ENCODE results near the gene APRT.

Gene APRT

GRCh38 chr16:88770461-88771293 lies 41.1 kb downstream of the APRT start:
- DNase-seq, result no peak

DNA sequence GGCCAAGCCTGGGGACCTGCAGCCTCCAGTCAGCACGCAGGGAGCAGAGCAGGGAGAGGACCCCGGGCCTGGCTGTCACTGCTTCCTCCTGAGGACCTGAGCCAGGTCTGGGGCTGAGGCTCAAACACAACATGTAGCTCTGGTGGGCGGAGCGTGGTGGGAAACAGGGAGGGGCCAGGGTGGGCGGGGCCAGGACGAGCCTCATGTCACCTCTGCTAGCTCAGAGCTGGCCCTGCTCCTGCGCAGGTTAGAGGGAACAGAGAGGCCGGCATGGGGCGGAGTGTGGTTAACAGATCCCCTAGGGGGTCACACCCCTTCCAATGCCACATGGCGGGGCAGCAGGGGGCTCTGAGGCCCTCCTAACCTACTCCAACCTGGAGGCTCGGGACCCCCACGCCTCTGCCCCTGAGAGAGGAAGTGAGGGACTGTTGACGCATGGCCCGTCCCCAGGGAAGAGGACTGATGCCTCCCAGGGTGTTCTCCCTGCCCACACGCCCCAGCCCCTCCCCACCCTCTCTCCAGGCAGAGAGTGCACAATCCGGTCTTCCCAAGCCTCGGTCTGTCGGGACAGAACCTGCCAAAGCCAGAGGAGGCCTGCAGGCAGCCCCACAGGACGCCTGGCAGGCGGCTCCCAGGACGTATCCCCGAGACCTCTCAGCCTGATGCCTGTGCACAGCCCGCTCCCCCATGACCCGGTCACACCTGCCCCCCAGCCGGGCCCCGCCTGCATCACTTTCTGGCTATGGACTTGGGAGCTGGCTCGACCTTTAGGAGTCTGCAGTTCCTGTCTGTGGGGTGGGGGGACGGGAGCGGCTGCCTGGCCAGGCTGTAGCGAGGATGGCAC lies 41.9 kb downstream of the APRT start:
- DNase-seq, result no peak

DNA sequence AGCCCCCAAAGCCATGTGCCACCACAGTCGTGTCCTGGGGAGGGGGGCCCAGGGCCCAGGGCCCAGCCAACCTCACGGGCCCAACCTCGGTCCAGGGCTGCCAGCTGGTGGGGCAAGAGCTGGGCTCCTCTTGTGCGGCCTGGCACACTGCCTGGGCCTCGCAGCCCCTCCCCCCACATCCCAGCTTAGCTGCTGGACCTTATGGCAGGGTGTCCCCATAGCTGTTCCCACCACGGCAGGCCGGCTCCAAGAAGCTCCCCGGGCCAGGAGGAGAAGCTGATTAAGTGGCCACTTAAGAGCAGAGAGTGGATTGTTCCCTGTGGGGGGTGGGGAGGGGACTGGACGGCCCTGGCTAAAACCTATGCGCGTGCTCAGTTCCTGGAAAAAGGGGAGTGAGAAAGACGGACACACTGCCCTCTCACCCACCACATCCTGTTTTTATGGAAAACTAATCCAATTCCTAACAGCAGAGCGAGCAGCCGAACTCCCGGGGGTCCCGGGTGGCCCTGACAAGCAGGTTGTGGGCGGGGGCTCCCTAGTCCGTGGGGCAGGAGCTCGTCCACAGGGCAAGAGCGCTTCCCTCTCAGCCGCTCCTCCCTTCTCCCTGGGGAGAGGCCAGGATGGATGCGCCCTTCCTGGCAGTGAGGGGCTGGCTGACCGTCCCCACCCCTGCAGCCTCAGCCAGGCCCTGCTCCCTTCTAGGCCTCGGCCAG lies 43.5 kb downstream of the APRT start:
- no peak for DNase-seq

DNA sequence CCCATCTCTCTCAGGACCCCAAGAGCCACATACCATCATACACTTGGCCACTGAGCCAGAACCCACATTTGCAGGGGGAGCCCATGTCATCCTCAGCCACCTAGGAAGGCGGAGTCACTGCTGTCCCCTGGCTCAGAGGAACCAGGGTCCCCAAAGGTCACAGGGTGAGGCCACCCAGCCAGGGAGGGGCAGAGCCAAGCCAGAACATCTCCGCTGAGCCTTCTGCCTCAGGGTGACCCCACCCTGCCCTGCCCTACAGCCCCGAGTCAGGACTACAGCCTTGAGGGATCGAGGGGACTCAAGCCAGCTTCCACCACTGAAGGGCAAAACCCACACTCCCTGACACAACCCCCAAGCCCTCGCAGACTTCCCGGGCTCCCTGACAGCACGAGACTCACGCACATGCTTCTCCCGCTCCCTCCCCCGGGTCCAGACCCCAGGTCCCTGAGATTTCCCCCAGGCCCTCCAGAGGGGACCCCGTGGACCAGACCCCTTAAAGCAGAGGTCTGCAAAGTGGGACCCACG lies 44.1 kb downstream of the APRT start:
- DNase-seq, result no peak

DNA sequence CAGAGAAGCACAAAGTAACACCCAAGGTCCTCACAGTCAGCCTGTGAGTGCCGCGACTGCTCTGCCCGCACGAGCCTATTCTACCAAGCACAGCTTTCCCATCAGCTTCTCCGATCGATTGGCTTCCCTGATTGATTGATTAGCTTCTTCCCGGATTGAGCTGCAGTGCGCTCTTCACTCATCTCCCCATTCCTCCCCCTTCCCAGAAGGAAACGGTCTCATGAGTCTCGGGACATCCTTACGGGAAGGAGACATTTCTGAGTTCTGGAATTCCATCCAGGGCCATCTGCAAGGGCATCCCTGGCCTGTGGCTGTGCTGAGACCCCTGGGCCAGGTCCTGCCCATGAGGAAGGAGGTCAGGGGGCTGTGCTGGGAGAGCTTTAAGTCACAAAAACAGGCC lies 44.8 kb downstream of the APRT start:
- DNase-seq, result no peak

DNA sequence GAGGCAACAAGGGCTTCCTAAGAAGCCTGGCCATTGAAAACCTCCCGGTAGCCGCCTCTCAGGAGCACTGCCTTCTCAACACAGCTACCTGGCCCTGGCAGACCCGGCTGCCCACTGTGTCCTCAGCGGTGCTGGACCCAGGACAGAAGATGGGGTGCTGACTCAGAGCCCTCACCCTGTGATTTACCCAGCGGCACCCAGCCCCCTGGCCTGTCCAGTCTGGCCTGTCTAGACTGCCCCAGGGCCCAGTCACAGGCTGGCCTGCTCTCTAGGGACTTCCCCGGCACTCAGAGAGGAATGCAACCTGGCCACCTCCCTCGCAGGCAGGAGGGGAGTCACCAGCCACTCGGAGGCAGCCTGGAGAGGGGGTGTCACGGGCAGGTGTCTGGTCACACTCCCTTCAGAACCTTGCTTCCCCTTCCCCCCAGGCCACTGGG lies 46.8 kb downstream of the APRT start:
- peak; percentile 69 for DNase-seq

DNA sequence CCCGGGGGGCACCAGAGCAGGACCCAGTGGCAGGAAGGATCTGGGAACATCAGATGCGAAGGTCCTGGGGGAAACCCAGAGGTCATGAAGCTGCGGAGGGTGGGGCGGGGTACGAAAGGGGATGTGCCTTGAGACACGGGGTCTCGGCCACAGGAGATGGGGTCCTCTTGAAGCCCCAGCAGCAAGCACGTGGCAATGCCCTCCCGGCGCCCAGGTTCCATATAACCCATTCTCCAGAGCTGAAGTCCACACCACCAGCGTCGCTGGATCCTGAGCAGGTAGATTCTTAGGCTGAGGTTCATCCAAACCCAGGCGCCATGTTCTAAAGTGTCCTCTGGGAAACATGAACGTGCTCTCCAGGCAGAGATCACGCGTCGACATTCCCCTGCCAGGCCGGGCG lies 47.6 kb downstream of the APRT start:
- DNase-seq, result no peak

GRCh38 chr16:88763502-88764053 lies 48.1 kb downstream of the APRT start:
- DNase-seq, result no peak

DNA sequence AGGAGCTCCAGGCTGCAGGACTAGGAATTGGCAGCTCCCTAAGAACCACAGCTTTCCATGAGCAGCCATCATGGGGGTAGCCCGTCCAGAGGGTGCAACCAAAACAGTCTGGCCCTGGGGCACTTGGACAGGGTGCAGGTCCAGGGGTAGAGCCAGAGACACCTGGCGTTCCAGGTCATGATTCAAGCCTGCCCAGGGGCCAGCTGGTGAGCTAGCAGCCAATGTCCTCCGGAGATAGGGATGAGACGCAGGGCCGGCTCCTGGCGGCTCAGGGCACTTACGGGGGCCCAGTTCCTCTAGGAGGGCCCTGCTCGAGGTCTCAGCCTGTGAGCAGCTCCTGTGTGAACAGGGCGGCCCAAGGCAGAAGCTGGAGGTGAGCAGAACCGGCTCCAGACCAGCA lies 48.8 kb downstream of the APRT start:
- no peak for DNase-seq

GRCh38 chr16:88762258-88762870 lies 49.4 kb downstream of the APRT start:
- no peak for DNase-seq

GRCh38 chr16:88761830-88762229 lies 49.9 kb downstream of the APRT start:
- no peak for DNase-seq

DNA sequence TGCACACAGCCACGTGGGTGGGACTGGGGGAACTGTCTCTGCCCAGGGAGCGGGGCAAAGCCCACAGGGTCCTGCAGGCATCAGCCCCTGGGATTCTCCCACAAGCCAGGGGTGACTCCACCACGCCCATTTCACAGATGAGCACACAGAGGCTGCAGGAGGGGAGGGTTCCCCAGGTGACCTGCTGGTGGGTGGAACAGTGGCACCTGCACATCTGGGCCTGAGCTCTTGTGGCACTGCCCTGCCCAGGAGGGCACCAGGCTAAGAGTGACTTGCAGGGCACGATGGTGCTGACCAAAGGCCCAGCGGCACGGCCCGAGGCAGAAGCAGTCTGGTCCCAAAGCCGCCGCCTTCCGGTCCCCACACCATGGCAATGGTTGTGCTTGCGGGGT lies 50.6 kb downstream of the APRT start:
- DNase-seq, result no peak

GRCh38 chr16:88760424-88761142 lies 51.1 kb downstream of the APRT start:
- no peak for DNase-seq

DNA sequence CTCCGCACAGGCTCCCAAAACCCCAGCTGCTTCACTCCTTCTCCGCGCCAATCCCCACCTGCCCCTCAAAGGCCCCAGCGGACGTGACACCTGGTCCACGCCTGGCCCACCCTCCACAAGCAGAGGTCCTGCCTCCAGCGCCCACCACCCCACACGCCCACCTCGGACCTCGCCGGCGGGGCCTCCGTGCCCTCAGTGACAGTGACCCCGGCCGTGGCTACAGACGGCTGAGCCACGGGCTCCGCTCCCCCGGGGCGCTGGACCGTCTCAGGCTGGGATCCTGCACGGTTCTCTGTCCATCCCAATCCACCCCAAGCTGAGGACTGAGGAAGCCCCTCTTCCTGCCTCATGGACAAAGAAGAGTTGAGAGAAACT lies 51.8 kb downstream of the APRT start:
- no peak for DNase-seq

Measured in EL (cell line).